SK-N-SH treated with all-trans-retinoic acid at 6 μM for 48 hours (cell line): Measurements from ENCODE around the gene ARRDC3.
"Not testable (repeated sequence)": the region's sequence is repeated elsewhere in the genome, so short reads cannot be mapped to it uniquely, and the experiment has no call there.

Source experiments
- ATAC-seq: fragments of 200-7000 bp; cut with Tn5 transposase; 3 replicates; pipeline ENCODE4 v1.9.1; 2020; ENCODE audit warnings: mild to moderate bottlenecking, moderate library complexity
- ARNTL ChIP-seq: fragments of 450-650 bp; formaldehyde crosslinking; IDR thresholded peaks from 2 replicates; pipeline ENCODE4 v1.5.0; 2020; ENCODE audit warnings: low read depth, mild to moderate bottlenecking, moderate library complexity, borderline replicate concordance
- BACH2 ChIP-seq: fragments of 250-450 bp; sonication (Bioruptor Pico); IDR thresholded peaks from 2 replicates; pipeline ENCODE4 v1.9.0; 2021; ENCODE audit warnings: mild to moderate bottlenecking, borderline replicate concordance
- CREB5 ChIP-seq: fragments of 250-450 bp; sonication (Bioruptor Pico); IDR thresholded peaks from 2 replicates; pipeline ENCODE4 v1.5.1; 2020; ENCODE audit warnings: low read depth, mild to moderate bottlenecking, moderate library complexity
- CSDC2 ChIP-seq: fragments of 250-450 bp; sonication (Bioruptor Pico); IDR thresholded peaks from 2 replicates; pipeline ENCODE4 v1.5.0; 2020; ENCODE audit warnings: mild to moderate bottlenecking, moderate library complexity
- CSRNP3 ChIP-seq: fragments of 250-450 bp; sonication (Bioruptor Pico); IDR thresholded peaks from 2 replicates; pipeline ENCODE4 v1.5.1; 2021; ENCODE audit warnings: mild to moderate bottlenecking, moderate library complexity
- ESRRG ChIP-seq: fragments of 250-450 bp; sonication (Bioruptor Pico); IDR thresholded peaks from 2 replicates; pipeline ENCODE4 v1.6.1; 2021; ENCODE audit warnings: mild to moderate bottlenecking
- GLIS3 ChIP-seq: fragments of 250-450 bp; sonication (Bioruptor Pico); IDR thresholded peaks from 2 replicates; pipeline ENCODE4 v1.5.0; 2020; ENCODE audit warnings: mild to moderate bottlenecking, moderate library complexity
- ISL1 ChIP-seq: fragments of 250-450 bp; sonication (Bioruptor Pico); IDR thresholded peaks from 2 replicates; pipeline ENCODE4 v2.1.2; 2022; ENCODE audit warnings: mild to moderate bottlenecking, moderate library complexity
- OSR1 ChIP-seq: fragments of 250-450 bp; sonication (Bioruptor Pico); IDR thresholded peaks from 2 replicates; pipeline ENCODE4 v1.8.0; 2022; ENCODE audit warnings: moderate library complexity, mild to moderate bottlenecking, inconsistent platforms
- PATZ1 ChIP-seq: fragments of 250-450 bp; sonication (Bioruptor Pico); IDR thresholded peaks from 2 replicates; pipeline ENCODE4 v1.8.0; 2020; ENCODE audit warnings: mild to moderate bottlenecking, moderate library complexity, borderline replicate concordance
- POU6F1 ChIP-seq: fragments of 250-450 bp; sonication (Bioruptor Pico); IDR thresholded peaks from 2 replicates; pipeline ENCODE4 v1.8.0; 2021; ENCODE audit warnings: low read depth, mild to moderate bottlenecking, moderate library complexity, borderline replicate concordance
- PPARA ChIP-seq: fragments of 250-450 bp; sonication (Bioruptor Pico); IDR thresholded peaks from 2 replicates; pipeline ENCODE4 v1.5.0; 2020; ENCODE audit warnings: mild to moderate bottlenecking, borderline replicate concordance
- RARB ChIP-seq: fragments of 250-450 bp; sonication (Bioruptor Pico); IDR thresholded peaks from 2 replicates; pipeline ENCODE4 v1.8.0; 2021; ENCODE audit warnings: mild to moderate bottlenecking, moderate library complexity
- SNAI2 ChIP-seq: fragments of 250-450 bp; sonication (Bioruptor Pico); IDR thresholded peaks from 2 replicates; pipeline ENCODE4 v1.5.0; 2020; ENCODE audit warnings: mild to moderate bottlenecking, moderate library complexity
- TCF4 ChIP-seq: fragments of 250-450 bp; sonication (Bioruptor Pico); IDR thresholded peaks from 2 replicates; pipeline ENCODE4 v1.8.0; 2021; ENCODE audit warnings: mild to moderate bottlenecking, moderate library complexity, borderline replicate concordance
- TOX ChIP-seq: fragments of 250-450 bp; sonication (Bioruptor Pico); IDR thresholded peaks from 2 replicates; pipeline ENCODE4 v1.8.0; 2021; ENCODE audit warnings: mild to moderate bottlenecking, moderate library complexity, borderline replicate concordance
- TSHZ2 ChIP-seq: fragments of 250-450 bp; sonication (Bioruptor Pico); IDR thresholded peaks from 2 replicates; pipeline ENCODE4 v1.5.0; 2020; ENCODE audit warnings: mild to moderate bottlenecking, moderate library complexity
- ZC3H10 ChIP-seq: fragments of 250-450 bp; sonication (Bioruptor Pico); IDR thresholded peaks from 2 replicates; pipeline ENCODE4 v1.5.1; 2021; ENCODE audit warnings: mild to moderate bottlenecking, moderate library complexity
- ZFP30 ChIP-seq: fragments of 450-650 bp; formaldehyde crosslinking; IDR thresholded peaks from 2 replicates; pipeline ENCODE4 v1.5.0; 2022; ENCODE audit warnings: mild to moderate bottlenecking, moderate library complexity
- ZNF565 ChIP-seq: fragments of 450-650 bp; formaldehyde crosslinking; conservative IDR thresholded peaks from 2 replicates; pipeline ENCODE4 v1.5.0; 2020; ENCODE audit warnings: low read depth, mild to moderate bottlenecking, moderate library complexity
- ZNF70 ChIP-seq: fragments of 450-650 bp; formaldehyde crosslinking; IDR thresholded peaks from 2 replicates; pipeline ENCODE4 v1.5.0; 2020; ENCODE audit warnings: mild to moderate bottlenecking, moderate library complexity
- ZNF8 ChIP-seq: fragments of 450-650 bp; formaldehyde crosslinking; IDR thresholded peaks from 2 replicates; pipeline ENCODE4 v1.5.0; 2020; ENCODE audit warnings: mild to moderate bottlenecking, moderate library complexity

Gene ARRDC3

GRCh38 chr5:91343916-91344315, 39.2 kb downstream of the ARRDC3 start (continued):
- no peak for TF ChIP-seq TOX

GRCh38 chr5:91342931-91343330, 40.2 kb downstream of the ARRDC3 start:
- ATAC-seq: not testable (repeated sequence)

GRCh38 chr5:91341154-91341553, 42.0 kb downstream of the ARRDC3 start:
- no peak for TF ChIP-seq ZFP30 (CRISPR knock-in tag)
- no peak for TF ChIP-seq SNAI2
- no peak for TF ChIP-seq TCF4 (CRISPR knock-in tag)
- no peak for TF ChIP-seq ISL1 (CRISPR knock-in tag)
- TF ChIP-seq GLIS3: no peak
- no peak for TF ChIP-seq OSR1 (CRISPR knock-in tag)
- TF ChIP-seq PATZ1 (CRISPR knock-in tag): no peak
- TF ChIP-seq TSHZ2 (CRISPR knock-in tag): no peak
- TF ChIP-seq PPARA (CRISPR knock-in tag): no peak
- no peak for TF ChIP-seq ZC3H10
- TF ChIP-seq POU6F1: no peak
- no peak for TF ChIP-seq CREB5 (CRISPR knock-in tag)
- no peak for TF ChIP-seq TOX
- no peak for TF ChIP-seq ARNTL (CRISPR knock-in tag)
- TF ChIP-seq ZNF70 (CRISPR knock-in tag): no peak
- TF ChIP-seq ZNF8 (CRISPR knock-in tag): no peak
- no peak for TF ChIP-seq ESRRG
- no peak for TF ChIP-seq ZNF565 (CRISPR knock-in tag)
- TF ChIP-seq CSDC2: no peak
- TF ChIP-seq, all 23 proteins: peak for 0
- ATAC-seq: no peak

GRCh38 chr5:91340532-91340931, 42.6 kb downstream of the ARRDC3 start:
- ATAC-seq: no peak
- TF ChIP-seq ARNTL (CRISPR knock-in tag): no peak
- no peak for TF ChIP-seq BACH2 (CRISPR knock-in tag)
- TF ChIP-seq ZNF565 (CRISPR knock-in tag): no peak
- TF ChIP-seq RARB (CRISPR knock-in tag): no peak
- TF ChIP-seq CSDC2: no peak
- no peak for TF ChIP-seq CREB5 (CRISPR knock-in tag)
- TF ChIP-seq GLIS3: no peak
- TF ChIP-seq TCF4 (CRISPR knock-in tag): no peak
- no peak for TF ChIP-seq ZNF70 (CRISPR knock-in tag)
- TF ChIP-seq ESRRG: no peak
- TF ChIP-seq CSRNP3 (CRISPR knock-in tag): no peak
- TF ChIP-seq TOX: no peak
- TF ChIP-seq PPARA (CRISPR knock-in tag): no peak
- no peak for TF ChIP-seq ZFP30 (CRISPR knock-in tag)
